ENCODE results near the gene GMNC.

GMNC gene, protein sequence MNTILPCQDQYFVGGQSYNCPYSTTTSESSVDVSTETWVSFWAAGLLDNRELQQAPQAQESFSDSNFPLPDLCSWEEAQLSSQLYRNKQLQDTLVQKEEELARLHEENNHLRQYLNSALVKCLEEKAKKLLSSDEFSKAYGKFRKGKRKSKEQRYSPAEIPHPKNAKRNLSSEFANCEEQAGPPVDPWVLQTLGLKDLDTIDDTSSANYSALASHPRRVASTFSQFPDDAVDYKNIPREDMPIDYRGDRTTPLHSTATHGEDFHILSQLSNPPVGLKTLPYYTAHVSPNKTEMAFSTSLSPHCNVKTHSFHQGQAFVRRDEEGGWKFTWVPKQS

DNA sequence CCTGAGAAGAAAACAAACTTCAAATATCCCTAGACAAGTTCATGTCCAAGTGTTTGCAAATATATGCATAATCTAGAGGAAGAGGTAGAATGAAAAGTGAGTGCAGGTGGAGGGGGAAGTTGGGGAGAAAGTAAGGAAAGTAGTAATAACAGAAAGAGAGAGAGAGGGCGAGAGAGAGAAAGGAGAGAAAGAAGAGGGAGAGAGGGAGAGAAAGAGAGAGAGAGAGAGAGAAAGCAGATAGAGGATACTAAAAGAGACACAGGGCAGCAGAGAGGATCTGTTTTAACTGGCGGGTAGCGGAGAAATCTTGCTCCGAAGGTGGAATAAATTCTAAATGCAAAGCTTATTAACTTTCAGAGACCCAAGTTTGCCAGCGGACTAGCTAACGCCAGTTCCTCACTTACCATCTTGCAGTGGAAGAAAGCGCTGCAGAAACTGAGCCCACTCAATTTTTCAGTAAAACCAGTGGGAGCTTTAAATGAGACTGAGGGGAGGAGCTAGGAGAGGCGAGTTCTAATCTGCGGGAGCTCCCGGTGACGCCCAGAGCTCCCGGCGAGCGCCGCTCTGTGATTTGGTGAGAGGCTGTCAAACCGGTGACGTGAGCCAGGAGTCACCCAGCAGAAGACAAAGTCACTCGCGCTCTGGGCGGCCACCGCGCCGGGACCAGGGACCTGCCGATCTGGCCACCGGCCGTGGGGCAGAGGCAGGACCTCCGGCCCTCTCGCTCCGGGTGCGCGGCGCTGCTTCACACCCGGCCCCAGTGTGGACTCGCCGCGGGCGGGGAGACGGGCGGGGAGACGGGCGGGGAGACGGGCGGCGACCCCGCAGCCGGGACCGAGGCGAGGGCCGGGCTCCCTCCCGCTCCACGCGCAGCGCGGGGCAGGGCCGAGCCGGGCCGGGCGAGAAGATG lies at the start of gene GMNC:
Gene GMNC, minus strand, starts transcription at position 486 of the 910 bp plus-strand sequence. Its CDS starts 79 bp downstream, at position 407.
- no peak for DNase-seq (ENCODE audit: low read depth)
- TF ChIP-seq, protein P1, sequence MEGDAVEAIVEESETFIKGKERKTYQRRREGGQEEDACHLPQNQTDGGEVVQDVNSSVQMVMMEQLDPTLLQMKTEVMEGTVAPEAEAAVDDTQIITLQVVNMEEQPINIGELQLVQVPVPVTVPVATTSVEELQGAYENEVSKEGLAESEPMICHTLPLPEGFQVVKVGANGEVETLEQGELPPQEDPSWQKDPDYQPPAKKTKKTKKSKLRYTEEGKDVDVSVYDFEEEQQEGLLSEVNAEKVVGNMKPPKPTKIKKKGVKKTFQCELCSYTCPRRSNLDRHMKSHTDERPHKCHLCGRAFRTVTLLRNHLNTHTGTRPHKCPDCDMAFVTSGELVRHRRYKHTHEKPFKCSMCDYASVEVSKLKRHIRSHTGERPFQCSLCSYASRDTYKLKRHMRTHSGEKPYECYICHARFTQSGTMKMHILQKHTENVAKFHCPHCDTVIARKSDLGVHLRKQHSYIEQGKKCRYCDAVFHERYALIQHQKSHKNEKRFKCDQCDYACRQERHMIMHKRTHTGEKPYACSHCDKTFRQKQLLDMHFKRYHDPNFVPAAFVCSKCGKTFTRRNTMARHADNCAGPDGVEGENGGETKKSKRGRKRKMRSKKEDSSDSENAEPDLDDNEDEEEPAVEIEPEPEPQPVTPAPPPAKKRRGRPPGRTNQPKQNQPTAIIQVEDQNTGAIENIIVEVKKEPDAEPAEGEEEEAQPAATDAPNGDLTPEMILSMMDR (IDR thresholded peaks at IDR 0.05; ENCODE audit: low read depth, low read length, missing control alignments), result no peak
- H3K4me3 ChIP-seq (ENCODE audit: low read depth, low read length), result peak within 1 kb of the TSS; percentile 11

DNA sequence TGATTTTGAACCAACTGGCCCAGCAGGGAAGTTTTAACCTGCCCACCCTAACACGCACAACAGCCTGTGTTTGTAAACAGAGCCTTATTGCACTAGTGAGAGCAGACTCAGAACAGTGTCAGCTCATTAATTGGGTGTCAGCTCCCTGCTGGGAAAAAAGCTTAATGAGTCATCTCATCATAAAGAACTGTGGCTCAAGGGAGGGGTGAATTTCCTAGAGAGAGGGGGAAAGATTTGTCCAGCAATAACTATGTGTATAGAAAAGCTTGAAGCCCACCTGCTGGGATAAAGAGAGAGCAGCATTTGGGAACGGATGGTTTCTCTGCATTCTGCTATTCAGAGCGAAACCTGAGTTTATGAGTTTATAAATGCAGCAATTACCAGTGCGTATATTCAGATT lies 48.9 kb upstream of the GMNC start:
- TF ChIP-seq, protein P1 (IDR thresholded peaks at IDR 0.05; ENCODE audit: low read depth, low read length, missing control alignments), result no peak
- DNase-seq (ENCODE audit: low read depth), result no peak

DNA sequence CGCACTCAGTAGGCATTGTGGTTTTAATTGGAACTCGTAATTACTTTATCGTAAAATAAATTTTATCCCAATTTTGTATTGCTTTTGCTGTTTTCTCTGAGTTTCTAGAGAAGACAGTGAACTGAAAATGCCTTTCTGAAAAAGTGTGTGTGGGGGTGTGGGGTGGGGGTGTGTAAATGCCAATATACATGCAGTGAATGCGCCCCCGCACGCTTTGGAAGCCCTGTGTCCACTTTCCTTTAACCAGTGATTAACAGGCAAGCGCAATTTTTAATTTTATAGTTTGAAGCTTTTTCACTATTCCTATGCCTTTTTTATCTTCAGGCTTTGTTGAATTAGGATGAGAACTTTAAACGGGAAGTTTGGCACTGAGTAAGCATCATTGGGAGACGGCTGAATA lies 47.4 kb upstream of the GMNC start:
- no peak overlapping the region for H3K4me3 ChIP-seq (ENCODE audit: low read depth, low read length)
- TF ChIP-seq, protein P1 (IDR thresholded peaks at IDR 0.05; ENCODE audit: low read depth, low read length, missing control alignments), result no peak
- no peak for DNase-seq (ENCODE audit: low read depth)

More for the DNA sequence above, 48.9 kb upstream of the GMNC start:
- no peak overlapping the region for H3K4me3 ChIP-seq (ENCODE audit: low read depth, low read length)

DNA sequence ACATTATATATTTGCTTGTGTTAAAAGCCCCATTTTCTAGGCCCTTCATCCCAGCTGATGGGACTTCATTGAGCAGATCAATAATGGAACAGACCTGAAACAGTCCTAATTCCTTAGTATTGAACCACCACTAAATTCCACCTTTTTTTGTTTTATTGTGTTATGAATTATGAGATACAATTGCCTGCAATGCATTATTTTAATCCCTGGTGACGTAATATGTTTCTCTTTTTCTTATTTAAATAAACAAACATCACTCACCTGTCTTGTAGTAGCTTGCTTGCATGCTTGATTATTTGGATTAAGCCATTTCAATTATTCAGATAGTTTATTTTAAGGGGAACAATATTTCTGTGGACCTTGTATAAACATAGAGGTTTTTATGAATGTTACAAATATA lies 40.7 kb upstream of the GMNC start:
- TF ChIP-seq, protein P1 (IDR thresholded peaks at IDR 0.05; ENCODE audit: low read depth, low read length, missing control alignments), result no peak
- DNase-seq (ENCODE audit: low read depth), result no peak
- no peak overlapping the region for H3K4me3 ChIP-seq (ENCODE audit: low read depth, low read length)

DNA sequence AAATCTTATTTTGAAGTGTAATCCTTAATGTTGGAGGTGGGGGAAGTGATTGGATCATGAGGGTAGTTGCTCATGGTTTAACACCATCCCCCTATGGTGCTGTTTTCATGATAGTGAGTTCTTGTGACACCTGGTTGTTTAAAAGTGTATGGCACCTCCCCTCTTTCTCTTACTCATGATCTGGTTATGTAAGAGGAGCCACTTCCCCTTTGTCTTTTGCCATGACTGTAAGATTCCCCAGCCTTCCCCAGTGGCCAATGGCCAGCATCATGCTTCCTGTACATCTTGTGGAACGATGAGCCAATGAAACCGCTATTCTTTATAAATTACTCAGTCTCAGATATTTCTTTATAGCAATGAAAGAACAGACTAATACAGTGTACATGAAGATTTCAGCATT lies 39.8 kb upstream of the GMNC start:
- no peak for DNase-seq (ENCODE audit: low read depth)
- TF ChIP-seq, protein P1 (IDR thresholded peaks at IDR 0.05; ENCODE audit: low read depth, low read length, missing control alignments), result no peak
- no peak overlapping the region for H3K4me3 ChIP-seq (ENCODE audit: low read depth, low read length)

DNA sequence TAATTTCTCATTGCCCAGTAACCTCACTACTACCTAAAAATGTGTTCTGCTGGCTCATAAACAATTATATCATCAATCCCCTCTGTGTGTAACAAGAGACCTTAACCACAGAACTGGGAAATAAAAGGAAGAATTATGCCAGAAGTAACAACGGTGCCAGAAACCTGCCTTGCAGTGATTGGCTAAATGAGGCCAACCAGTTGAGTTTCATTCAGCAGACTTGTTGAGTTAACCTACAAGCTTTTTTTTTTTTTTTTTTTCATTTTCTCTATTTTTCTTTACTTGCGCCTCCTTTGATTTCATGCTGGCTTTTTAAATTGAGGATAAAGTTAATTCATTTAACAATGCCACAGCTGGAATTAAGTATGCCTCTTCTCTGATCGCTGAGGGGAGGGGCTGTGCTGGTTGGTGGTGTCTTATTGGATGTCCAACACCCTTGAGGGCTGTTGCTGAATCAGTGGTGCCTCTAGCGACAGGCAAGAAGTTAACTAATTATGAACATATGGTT lies 30.0 kb upstream of the GMNC start:
- TF ChIP-seq, protein P1 (IDR thresholded peaks at IDR 0.05; ENCODE audit: low read depth, low read length, missing control alignments), result no peak
- DNase-seq (ENCODE audit: low read depth), result no peak
- H3K4me3 ChIP-seq (ENCODE audit: low read depth, low read length), result no peak overlapping the region

Data from GM12864 (cell line).